ENCODE measurements around the gene TSPAN5. TPM values are rescaled to one million over a fixed set of nuclear protein-coding genes. Genes with fewer than 3 reads are reported as not detected.

Gene TSPAN5
- polyA plus RNA-seq, 1 of the 3 experiments (the other 2 are of a cell fraction), result 38.6 TPM

DNA sequence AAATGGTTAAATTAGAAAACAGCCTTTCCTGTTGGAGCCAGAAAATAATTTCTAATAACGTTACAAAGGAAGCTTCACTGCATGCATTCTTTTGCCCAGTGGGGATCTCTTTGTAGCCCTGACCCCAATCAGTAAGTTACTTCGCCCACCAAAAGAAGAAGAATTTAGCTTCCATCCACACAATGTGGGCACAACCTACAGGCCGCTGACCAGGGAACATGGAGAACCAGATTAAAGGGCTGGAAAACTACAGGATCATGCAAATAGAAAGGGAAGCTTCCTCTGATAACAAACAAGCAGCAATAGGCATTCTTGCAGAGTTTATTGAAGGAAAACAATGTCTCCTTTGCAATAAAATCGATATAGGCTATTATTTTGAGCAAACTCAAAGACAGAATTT is 21.3 kb upstream of the TSPAN5 start:
- WGBS (ENCODE audit: low lambda C conversion rate), result 78% methylated on average over 4 of the region's 4 CpGs
- Histone ChIP-seq H3K4me1 (ENCODE audit: control insufficient read depth in 1 of 2, insufficient read depth in 2 of 2, low read depth in 1 of 2, low read length in 1 of 2) (peaks cover 0 to 4% of the 10 kb centered on the region in 2 experiments; a peak in 3 of 4 replicates), H4K20me1 (ENCODE audit: insufficient read depth) (no peaks in the 10 kb centered on the region), H3K4me3 (ENCODE audit: low read depth in 2 of 2, low read length in 1 of 2) (no peak overlapping the region), H2AFZ (ENCODE audit: low read depth) (no peak overlapping the region), H3F3A (replicated peaks; ENCODE audit: insufficient read depth) (peaks cover 5% of the 10 kb centered on the region), H3K9me2 (no peaks in the 10 kb centered on the region), H3K79me2 (ENCODE audit: insufficient read depth) (no peaks in the 10 kb centered on the region), H3K9me3 (no peaks in the 10 kb centered on the region), H3K27me3 (ENCODE audit: insufficient read depth) (no peaks in the 10 kb centered on the region), H3K9ac (no peak overlapping the region), H3K27ac (ENCODE audit: low read depth in 2 of 2, low read length in 1 of 2) (no peak overlapping the region), H3K36me3 (replicated peaks in 1 of 2; ENCODE audit: control insufficient read depth in 1 of 2, insufficient read depth in 2 of 2, low read length in 1 of 2) (no peaks in the 10 kb centered on the region), H3K4me2 (no peak overlapping the region)
- POLR2A ChIA-PET, result no interaction called here
- CTCF ChIA-PET, result interaction anchor here (0.9 to 1.8 kb wide), 2 partner anchors 9 to 21 kb away, joined by 4 to 7 read pairs; partner anchors contain the start of gene TSPAN5
- DNase-seq, result no peak
- TF ChIP-seq MXI1 (IDR thresholded peaks at IDR 0.05; ENCODE audit: low read depth, low read length) (no peak), RXRA (IDR thresholded peaks at IDR 0.05; ENCODE audit: borderline replicate concordance, low read depth) (no peak), SMC3 (IDR thresholded peaks at IDR 0.05; ENCODE audit: low read depth, low read length) (no peak), CHD2 (IDR thresholded peaks at IDR 0.05; ENCODE audit: low read length, partially characterized antibody) (no peak), TCF12 (IDR thresholded peaks at IDR 0.05) (no peak), FOXM1 (IDR thresholded peaks at IDR 0.05; ENCODE audit: low read depth) (no peak), SIN3A (IDR thresholded peaks at IDR 0.05; ENCODE audit: borderline replicate concordance, low read depth, low read length) (no peak), GATA2 (CRISPR knock-in tag; IDR thresholded peaks at IDR 0.05) (no peak), ELF1 (IDR thresholded peaks at IDR 0.05) (no peak), MEF2A (IDR thresholded peaks at IDR 0.05; ENCODE audit: borderline replicate concordance, low read depth) (no peak), FOXJ3 (CRISPR knock-in tag; IDR thresholded peaks at IDR 0.05) (no peak), NRF1 (IDR thresholded peaks at IDR 0.05; ENCODE audit: low read depth, low read length) (no peak), EZH2phosphoT487 (IDR thresholded peaks at IDR 0.05; ENCODE audit: borderline replicate concordance, low read depth) (no peak), FOSL2 (IDR thresholded peaks at IDR 0.05; ENCODE audit: borderline replicate concordance, low read depth) (no peak), JUND (IDR thresholded peaks at IDR 0.05) (no peak)
- TF ChIP-seq, protein P1, sequence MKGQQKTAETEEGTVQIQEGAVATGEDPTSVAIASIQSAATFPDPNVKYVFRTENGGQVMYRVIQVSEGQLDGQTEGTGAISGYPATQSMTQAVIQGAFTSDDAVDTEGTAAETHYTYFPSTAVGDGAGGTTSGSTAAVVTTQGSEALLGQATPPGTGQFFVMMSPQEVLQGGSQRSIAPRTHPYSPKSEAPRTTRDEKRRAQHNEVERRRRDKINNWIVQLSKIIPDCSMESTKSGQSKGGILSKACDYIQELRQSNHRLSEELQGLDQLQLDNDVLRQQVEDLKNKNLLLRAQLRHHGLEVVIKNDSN (IDR thresholded peaks at IDR 0.05; ENCODE audit: borderline replicate concordance, low read depth), result no peak
- TF ChIP-seq, protein P2, sequence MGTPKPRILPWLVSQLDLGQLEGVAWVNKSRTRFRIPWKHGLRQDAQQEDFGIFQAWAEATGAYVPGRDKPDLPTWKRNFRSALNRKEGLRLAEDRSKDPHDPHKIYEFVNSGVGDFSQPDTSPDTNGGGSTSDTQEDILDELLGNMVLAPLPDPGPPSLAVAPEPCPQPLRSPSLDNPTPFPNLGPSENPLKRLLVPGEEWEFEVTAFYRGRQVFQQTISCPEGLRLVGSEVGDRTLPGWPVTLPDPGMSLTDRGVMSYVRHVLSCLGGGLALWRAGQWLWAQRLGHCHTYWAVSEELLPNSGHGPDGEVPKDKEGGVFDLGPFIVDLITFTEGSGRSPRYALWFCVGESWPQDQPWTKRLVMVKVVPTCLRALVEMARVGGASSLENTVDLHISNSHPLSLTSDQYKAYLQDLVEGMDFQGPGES (IDR thresholded peaks at IDR 0.05; ENCODE audit: low read depth, low read length), result no peak
- TF ChIP-seq, protein P3, sequence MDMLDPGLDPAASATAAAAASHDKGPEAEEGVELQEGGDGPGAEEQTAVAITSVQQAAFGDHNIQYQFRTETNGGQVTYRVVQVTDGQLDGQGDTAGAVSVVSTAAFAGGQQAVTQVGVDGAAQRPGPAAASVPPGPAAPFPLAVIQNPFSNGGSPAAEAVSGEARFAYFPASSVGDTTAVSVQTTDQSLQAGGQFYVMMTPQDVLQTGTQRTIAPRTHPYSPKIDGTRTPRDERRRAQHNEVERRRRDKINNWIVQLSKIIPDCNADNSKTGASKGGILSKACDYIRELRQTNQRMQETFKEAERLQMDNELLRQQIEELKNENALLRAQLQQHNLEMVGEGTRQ (IDR thresholded peaks at IDR 0.05; ENCODE audit: borderline replicate concordance, low read depth, low read length), result no peak

Measured in SK-N-SH (cell line).